Measurements from ENCODE around the gene CNTN4. TPM values are rescaled to one million over a fixed set of nuclear protein-coding genes. Genes with fewer than 3 reads are reported as not detected.

The CNTN4 gene
- total RNA-seq, 4 donors from 2014 or later, result 33.6 to 112 (median 53.1) TPM

DNA sequence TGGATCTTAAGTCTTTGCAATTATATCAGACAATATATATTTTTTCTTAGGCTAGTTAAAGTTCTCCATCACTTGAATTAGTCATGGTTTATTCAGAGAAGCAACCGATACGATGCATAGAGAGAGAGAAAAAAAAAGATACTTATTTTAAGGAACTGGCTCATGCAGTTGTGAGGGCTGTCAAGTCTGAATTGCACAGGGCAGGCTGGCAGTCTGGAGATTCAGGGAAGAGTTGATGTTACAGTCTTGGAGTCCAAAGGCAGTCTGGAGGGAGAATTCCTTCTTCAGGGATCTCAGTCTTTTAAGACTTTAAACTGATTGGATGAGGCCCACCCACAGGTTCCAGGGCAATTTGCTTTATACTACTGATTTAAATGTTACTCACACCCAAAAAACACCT is 598.9 kb downstream of the CNTN4 start:
- no peak for TF ChIP-seq POLR2A (IDR thresholded peaks at IDR 0.05)
- TF ChIP-seq, protein P1, sequence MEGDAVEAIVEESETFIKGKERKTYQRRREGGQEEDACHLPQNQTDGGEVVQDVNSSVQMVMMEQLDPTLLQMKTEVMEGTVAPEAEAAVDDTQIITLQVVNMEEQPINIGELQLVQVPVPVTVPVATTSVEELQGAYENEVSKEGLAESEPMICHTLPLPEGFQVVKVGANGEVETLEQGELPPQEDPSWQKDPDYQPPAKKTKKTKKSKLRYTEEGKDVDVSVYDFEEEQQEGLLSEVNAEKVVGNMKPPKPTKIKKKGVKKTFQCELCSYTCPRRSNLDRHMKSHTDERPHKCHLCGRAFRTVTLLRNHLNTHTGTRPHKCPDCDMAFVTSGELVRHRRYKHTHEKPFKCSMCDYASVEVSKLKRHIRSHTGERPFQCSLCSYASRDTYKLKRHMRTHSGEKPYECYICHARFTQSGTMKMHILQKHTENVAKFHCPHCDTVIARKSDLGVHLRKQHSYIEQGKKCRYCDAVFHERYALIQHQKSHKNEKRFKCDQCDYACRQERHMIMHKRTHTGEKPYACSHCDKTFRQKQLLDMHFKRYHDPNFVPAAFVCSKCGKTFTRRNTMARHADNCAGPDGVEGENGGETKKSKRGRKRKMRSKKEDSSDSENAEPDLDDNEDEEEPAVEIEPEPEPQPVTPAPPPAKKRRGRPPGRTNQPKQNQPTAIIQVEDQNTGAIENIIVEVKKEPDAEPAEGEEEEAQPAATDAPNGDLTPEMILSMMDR (IDR thresholded peaks at IDR 0.05), result no peak
- H3K27me3 ChIP-seq, result no peaks in the 10 kb centered on the region
- H3K9me3 ChIP-seq, result no peaks in the 10 kb centered on the region
- no peaks in the 10 kb centered on the region for H3K36me3 ChIP-seq
- H3K4me1 ChIP-seq, result no peaks in the 10 kb centered on the region
- no peak overlapping the region for H3K4me3 ChIP-seq (replicated peaks in 1 of 3)
- intact Hi-C loops (cut with DNase I), result no loop called here
- 92 to 93% methylated on average over 2 of the region's 2 CpGs for WGBS, 2 donors
- H3K27ac ChIP-seq, result no peak overlapping the region
- no peak for DNase-seq

DNA sequence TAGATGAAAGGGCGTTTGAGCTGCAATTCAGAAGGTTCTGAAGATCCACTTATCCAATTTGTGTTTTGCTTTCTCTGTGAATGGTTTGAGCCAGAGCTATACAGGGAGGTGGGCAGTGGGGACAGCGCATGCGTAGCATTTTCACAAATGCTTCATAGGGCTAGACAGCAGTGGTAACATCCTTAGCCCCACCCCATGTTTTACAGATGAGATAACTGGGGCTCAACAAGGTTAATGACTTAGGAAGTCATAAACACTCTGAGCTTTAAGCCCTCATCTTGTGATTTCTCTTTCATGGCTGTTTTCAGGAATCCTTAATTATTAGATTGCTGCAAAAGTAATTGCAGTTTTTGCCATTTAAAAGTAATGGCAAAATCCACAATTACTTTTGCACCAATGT is 602.8 kb downstream of the CNTN4 start:
- no peaks in the 10 kb centered on the region for H3K36me3 ChIP-seq
- H3K4me1 ChIP-seq, result no peaks in the 10 kb centered on the region
- TF ChIP-seq, protein P1 (IDR thresholded peaks at IDR 0.05), result no peak
- no peak for TF ChIP-seq POLR2A (IDR thresholded peaks at IDR 0.05)
- no peaks in the 10 kb centered on the region for H3K27me3 ChIP-seq
- WGBS, 2 donors, result 92 to 100% methylated on average over 3 of the region's 3 CpGs
- no peak for DNase-seq
- H3K4me3 ChIP-seq (replicated peaks in 1 of 3), result no peak overlapping the region
- no peak overlapping the region for H3K27ac ChIP-seq
- intact Hi-C loops (cut with DNase I), result no loop called here
- H3K9me3 ChIP-seq, result no peaks in the 10 kb centered on the region

DNA sequence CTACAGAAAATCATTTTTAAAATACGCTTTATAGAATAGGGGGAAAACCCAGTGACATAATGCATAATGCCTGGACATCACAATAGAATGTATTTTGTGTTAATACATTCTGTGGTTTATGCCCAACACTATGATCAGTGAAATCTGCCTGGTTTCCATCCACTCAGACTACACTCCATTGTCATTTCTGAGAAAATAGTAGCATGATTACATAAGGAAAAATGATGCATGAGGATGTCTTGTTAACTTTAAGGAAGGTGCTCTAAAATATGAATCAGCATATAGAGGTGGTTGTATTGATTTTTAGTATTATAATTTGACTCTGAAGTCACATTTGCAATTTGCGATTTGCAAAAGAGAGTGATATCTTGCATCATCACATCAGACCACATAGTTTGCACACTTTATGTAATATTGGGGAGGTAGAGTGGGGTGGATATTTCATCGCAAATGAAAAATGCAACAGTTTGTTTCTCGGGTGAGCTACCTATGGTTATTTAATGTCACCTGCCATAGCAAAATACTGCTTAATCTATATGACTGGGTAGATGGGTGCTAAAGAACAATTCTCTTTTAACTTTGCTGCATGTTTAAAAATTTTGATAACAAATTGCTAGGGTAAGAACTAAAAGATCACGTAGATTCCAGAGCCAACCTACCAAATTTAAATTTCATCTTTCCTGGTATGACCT is 607.6 kb downstream of the CNTN4 start:
- Histone ChIP-seq H3K27me3 (no peaks in the 10 kb centered on the region), H3K36me3 (no peaks in the 10 kb centered on the region), H3K4me3 (replicated peaks in 1 of 3) (no peak overlapping the region), H3K9me3 (no peaks in the 10 kb centered on the region), H3K4me1 (no peaks in the 10 kb centered on the region), H3K27ac (no peak overlapping the region)
- no peak for DNase-seq
- TF ChIP-seq POLR2A (IDR thresholded peaks at IDR 0.05), result no peak
- TF ChIP-seq, protein P1 (IDR thresholded peaks at IDR 0.05), result no peak
- 95% methylated on average over 5 of the region's 5 CpGs for WGBS, 2 donors
- intact Hi-C loops (cut with DNase I), result no loop called here

DNA sequence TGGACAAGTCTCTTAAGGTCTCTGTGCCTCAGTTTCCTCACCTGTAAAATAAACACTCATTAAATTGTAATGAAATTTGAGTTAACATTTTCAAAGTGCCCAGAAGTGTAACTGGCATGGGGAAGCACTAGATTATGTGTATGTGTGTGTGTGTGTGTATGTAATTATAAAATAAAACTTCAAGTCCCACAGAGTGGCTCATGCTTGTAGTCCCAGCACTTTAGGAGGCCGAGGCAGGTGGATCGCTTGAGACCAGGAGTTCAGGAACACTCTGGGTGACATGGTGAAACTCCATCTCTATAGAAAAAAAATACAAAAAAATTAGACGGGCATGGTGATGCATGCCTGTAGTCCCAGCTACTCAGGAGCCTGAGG is 608.2 kb downstream of the CNTN4 start:
- TF ChIP-seq, protein P1 (IDR thresholded peaks at IDR 0.05), result no peak
- TF ChIP-seq POLR2A (IDR thresholded peaks at IDR 0.05), result no peak
- no peaks in the 10 kb centered on the region for H3K9me3 ChIP-seq

DNA sequence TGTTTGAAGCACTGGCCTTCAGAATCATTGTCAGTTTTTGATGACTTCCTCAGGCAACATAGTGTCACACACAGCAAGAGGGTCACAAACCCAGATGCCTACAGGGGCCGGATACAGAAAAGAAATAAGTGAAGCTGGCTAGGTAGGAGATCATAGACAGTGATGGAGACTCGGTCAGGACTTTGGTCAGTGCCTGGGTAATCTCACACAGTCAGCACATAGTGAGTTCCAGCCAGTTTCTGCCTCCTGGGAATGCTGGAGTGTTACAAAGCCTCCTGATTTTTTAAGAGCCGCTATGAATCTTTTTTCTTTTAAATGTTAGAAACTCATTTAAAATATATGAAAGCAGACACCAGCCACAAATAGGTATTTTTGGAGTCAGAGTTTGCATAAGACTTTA is 612.4 kb downstream of the CNTN4 start:
- Histone ChIP-seq H3K4me3 (replicated peaks in 1 of 3) (no peak overlapping the region), H3K27ac (no peak overlapping the region), H3K27me3 (no peaks in the 10 kb centered on the region), H3K9me3 (no peaks in the 10 kb centered on the region), H3K36me3 (no peaks in the 10 kb centered on the region), H3K4me1 (no peaks in the 10 kb centered on the region)
- no peak for DNase-seq
- TF ChIP-seq, protein P1 (IDR thresholded peaks at IDR 0.05), result no peak
- no peak for TF ChIP-seq POLR2A (IDR thresholded peaks at IDR 0.05)
- WGBS, 2 donors, result 61 to 68% methylated on average over 3 of the region's 3 CpGs
- intact Hi-C loops (cut with DNase I), result no loop called here

More for the DNA sequence above, 608.2 kb downstream of the CNTN4 start:
- H3K36me3 ChIP-seq, result no peaks in the 10 kb centered on the region
- no peaks in the 10 kb centered on the region for H3K27me3 ChIP-seq
- no peak for DNase-seq
- 94 to 95% methylated on average over 3 of the region's 3 CpGs for WGBS, 2 donors
- H3K4me1 ChIP-seq, result no peaks in the 10 kb centered on the region
- intact Hi-C loops (cut with DNase I), result no loop called here
- no peak overlapping the region for H3K4me3 ChIP-seq (replicated peaks in 1 of 3)
- no peak overlapping the region for H3K27ac ChIP-seq
